Measurements from ENCODE around the gene PI4KA.

DNA sequence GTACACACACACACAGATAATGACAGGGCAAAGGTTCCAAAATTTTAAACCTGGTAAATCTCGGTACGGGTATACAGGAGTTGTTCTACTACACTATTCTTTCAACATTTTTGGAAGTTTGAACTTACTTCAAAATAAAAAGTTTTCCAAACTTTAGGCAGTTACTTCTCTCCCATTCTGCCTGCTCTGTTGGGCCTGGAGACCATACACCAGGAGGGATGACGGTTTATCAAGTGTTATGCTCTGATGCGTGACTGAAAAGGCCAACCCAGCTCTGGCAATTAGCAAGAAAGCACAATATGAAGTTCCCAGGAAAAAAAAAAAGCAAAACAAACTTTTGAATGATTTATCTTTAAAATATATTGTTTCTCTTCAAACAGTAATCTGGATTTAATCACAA, 83.7 kb downstream of the PI4KA start:
- no peak for TF ChIP-seq EZH2 (IDR thresholded peaks at IDR 0.05; ENCODE audit: low read length, missing control alignments)
- TF ChIP-seq, protein P1, sequence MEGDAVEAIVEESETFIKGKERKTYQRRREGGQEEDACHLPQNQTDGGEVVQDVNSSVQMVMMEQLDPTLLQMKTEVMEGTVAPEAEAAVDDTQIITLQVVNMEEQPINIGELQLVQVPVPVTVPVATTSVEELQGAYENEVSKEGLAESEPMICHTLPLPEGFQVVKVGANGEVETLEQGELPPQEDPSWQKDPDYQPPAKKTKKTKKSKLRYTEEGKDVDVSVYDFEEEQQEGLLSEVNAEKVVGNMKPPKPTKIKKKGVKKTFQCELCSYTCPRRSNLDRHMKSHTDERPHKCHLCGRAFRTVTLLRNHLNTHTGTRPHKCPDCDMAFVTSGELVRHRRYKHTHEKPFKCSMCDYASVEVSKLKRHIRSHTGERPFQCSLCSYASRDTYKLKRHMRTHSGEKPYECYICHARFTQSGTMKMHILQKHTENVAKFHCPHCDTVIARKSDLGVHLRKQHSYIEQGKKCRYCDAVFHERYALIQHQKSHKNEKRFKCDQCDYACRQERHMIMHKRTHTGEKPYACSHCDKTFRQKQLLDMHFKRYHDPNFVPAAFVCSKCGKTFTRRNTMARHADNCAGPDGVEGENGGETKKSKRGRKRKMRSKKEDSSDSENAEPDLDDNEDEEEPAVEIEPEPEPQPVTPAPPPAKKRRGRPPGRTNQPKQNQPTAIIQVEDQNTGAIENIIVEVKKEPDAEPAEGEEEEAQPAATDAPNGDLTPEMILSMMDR (conservative IDR thresholded peaks at IDR 0.05 in 1 of 2, IDR thresholded peaks at IDR 0.05 in 1 of 2; ENCODE audit: low read depth in 1 of 2, low read length in 2 of 2), result no peak
